ES-I3 (cell line): ENCODE measurements around the gene BMPR2.
"Not testable (repeated sequence)": the region's sequence is repeated elsewhere in the genome, so short reads cannot be mapped to it uniquely, and the experiment has no call there.

Experiments used
- H3K36me3 ChIP-seq: 2 replicates; pipeline ENCODE4 v1.6.1; 2013; ENCODE audit warnings: mild to moderate bottlenecking, low read length, control low read depth, moderate library complexity; ENCODE audit not compliant: insufficient read depth
- H3K4me1 ChIP-seq: 2 replicates; pipeline ENCODE4 v1.6.1; 2013; ENCODE audit warnings: mild to moderate bottlenecking, control low read depth, low read length; ENCODE audit not compliant: insufficient read depth
- H3K9ac ChIP-seq: 2 replicates; pipeline ENCODE4 v1.6.1; 2013; ENCODE audit warnings: low read depth, mild to moderate bottlenecking, low read length, moderate library complexity
- H3K9me3 ChIP-seq: 2 replicates; pipeline ENCODE4 v1.6.1; 2013; ENCODE audit warnings: mild to moderate bottlenecking, low read length, moderate library complexity; ENCODE audit not compliant: control insufficient read depth, insufficient read depth

BMPR2 gene

DNA sequence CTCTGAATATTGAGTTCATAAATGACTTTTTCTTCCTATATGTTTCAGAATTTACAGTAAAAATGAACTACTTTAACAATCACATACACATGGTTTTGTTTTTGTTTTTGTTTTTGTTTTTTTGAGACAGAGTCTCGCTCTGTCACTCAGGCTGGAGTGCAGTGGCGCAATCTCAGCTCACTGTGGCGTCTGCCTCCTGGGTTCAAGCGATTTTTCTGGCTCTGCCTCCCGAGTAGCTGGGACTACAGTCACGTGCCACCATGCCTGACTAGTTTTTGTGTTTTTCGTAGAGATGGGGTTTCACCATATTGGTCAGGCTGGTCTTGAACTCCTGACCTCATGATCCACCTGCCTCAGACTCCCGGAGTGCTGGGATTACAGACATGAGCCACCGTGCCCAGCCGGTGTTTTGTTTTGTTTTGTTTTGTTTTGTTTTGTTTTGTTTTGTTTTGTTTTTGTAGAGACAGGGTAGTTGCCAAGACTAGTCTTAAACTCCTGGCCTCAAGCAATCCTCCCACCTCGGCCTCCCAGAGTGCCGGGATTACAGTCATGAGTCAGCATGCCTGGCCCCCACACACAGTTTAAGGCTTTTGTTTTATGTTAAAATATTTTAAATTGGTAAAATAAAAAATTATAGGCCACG lies 170.5 kb downstream of the BMPR2 start:
- not testable (repeated sequence) for H3K36me3 ChIP-seq, H3K9ac ChIP-seq, H3K9me3 ChIP-seq, H3K4me1 ChIP-seq

DNA sequence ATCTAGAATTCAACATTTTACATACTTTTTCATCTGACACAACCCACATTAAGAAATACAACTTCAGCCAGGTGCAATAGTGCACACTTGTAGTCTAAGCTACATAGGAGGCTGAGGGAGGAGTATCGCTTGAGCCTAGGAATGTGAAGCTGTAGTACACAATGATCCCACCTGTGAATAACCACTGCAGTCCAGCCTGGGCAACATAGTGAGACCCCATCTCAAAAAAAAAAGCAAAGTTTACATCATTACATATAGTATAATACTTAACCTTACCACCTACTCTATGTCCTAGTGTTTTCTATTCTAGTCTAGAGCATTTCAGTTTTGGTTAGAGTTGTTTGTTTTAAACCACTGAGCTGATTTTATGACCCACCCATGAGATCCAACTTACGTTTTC lies 172.1 kb downstream of the BMPR2 start:
- Histone ChIP-seq H3K9ac (no peak overlapping the region), H3K36me3 (no peaks in the 10 kb centered on the region), H3K4me1 (peaks cover 9% of the 10 kb centered on the region; the same call in 1 of the 2 replicates), H3K9me3 (no peaks in the 10 kb centered on the region)

DNA sequence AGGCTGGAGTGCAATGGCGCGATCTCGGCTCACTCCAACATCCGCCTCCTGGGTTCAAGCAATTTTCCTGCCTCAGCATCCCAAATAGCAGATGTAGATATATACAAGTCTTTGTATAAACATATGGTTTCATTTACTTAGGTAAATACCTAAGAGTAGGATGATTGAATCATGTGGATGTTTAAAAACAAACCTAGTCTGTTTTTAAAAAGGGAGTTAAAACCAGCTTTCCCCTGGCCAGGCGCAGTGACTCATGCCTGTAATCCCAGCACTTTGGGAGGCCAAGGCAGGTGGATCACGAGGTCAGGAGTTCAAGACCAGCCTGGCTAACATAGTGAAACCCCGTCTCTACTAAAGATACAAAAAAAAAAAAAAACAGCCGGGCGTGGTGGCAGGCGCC lies 174.9 kb downstream of the BMPR2 start:
- H3K36me3 ChIP-seq, H3K9ac ChIP-seq, H3K9me3 ChIP-seq, H3K4me1 ChIP-seq: not testable (repeated sequence)

DNA sequence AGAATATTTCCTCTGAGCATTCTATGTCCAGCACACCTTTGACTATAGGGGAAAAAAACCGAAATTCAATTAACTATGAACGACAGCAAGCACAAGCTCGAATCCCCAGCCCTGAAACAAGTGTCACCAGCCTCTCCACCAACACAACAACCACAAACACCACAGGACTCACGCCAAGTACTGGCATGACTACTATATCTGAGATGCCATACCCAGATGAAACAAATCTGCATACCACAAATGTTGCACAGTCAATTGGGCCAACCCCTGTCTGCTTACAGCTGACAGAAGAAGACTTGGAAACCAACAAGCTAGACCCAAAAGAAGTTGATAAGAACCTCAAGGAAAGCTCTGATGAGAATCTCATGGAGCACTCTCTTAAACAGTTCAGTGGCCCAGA lies 179.2 kb downstream of the BMPR2 start:
- Histone ChIP-seq H3K36me3 (peaks cover 7% of the 10 kb centered on the region; the same call in 1 of the 2 replicates), H3K4me1 (no peaks in the 10 kb centered on the region), H3K9ac (no peak overlapping the region), H3K9me3 (no peaks in the 10 kb centered on the region)

DNA sequence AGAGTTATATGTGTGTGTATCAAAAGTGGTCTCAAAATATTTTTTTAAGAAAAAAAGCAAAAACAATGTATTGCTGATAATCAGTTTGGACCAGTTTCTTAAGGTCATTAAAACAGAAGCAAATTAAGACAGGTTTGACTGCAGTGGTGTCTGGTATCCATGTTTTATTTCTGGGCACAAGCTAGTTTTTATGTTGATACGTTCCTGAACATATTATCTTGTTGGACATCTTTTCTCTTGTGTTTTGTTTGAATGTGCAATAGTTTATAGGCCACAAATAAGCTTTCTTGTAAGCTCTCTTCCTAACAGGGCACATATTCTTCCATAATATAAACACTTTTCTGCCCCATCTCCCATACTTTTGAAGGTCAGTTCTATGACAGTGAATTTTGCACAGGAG lies 184.1 kb downstream of the BMPR2 start:
- H3K4me1 ChIP-seq: no peaks in the 10 kb centered on the region
- H3K36me3 ChIP-seq: peaks cover 7% of the 10 kb centered on the region; the same call in 1 of the 2 replicates
- H3K9me3 ChIP-seq: no peaks in the 10 kb centered on the region
- H3K9ac ChIP-seq: no peak overlapping the region

DNA sequence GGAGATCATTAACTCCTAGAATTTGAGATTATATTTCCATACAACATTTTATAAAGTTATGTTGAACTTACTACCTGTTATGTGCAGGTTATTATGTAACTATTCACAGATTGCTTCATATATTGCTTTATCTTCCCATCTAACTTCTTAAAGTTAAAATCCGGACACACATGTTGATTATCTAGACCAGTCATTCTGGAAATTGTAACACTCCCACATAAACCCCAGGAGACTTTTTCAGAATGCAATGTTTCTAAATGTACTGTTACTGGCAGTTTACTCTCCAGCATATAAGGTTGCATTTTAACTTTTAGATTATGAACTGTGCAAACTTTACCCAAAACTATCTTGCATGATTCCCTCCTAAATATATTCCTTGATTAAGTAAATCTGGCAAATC lies 188.1 kb downstream of the BMPR2 start:
- H3K9me3 ChIP-seq: no peaks in the 10 kb centered on the region
- H3K4me1 ChIP-seq: no peaks in the 10 kb centered on the region
- no peak overlapping the region for H3K9ac ChIP-seq
- H3K36me3 ChIP-seq: no peaks in the 10 kb centered on the region

DNA sequence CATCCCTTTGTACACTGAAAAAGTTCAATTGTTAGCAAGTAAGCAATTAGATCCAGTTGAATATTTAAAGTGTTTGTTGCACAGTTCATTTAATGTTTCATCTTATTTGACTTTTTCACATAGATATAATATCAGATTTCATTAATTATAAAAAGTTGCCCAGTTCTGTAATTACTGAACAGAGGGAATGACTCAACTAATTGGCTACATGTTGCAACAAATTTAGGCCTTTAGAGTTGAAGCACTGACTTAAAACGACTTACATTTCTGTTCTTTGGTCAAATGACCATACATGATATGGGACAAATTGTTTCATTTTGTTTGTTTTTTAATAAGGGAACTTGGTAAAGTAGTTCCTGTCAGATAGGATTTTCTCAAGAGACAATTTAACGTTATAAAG lies 190.2 kb downstream of the BMPR2 start:
- Histone ChIP-seq H3K9ac (no peak overlapping the region), H3K9me3 (no peaks in the 10 kb centered on the region), H3K4me1 (no peaks in the 10 kb centered on the region), H3K36me3 (no peaks in the 10 kb centered on the region)

DNA sequence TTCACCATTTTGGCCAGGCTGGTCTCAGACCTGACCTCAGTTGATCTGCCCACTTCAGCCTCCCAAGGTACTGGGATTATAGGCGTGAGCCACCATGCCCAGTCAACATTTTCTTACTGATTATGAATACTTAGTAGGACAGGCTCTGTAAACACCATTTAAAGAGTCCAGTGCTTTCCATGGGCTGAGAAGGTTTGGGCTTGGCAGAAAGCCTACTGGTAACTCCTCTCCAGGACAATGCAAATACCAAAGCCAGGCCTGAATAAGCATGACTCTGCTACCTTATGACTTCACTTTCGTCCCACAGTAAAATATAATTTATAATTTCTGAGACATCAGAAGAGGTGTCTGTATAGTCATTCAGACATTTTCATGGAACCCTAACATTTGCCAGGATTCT lies 198.4 kb downstream of the BMPR2 start:
- Histone ChIP-seq H3K36me3 (no peaks in the 10 kb centered on the region), H3K9me3 (no peaks in the 10 kb centered on the region), H3K4me1 (no peaks in the 10 kb centered on the region), H3K9ac (no peak overlapping the region)

DNA sequence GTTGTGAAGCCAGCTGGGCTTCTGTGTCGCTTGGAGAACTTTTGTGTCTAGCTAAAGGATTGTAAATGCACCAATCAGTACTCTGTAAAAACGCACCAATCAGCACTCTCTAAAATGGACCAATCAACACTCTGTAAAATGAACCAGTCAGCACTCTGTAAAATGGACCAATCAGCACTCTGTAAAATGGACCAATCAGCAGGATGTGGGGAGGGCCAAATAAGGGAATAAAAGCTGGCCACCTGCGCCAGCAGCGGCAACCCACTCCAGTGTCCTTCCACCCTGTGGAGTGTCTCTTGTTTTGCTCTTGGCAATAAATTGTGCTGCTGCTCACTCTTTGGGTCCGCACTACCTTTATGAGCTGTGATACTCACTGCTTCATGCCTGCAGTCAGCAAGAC lies 199.1 kb downstream of the BMPR2 start:
- H3K9me3 ChIP-seq, H3K9ac ChIP-seq, H3K4me1 ChIP-seq, H3K36me3 ChIP-seq: not testable (repeated sequence)

DNA sequence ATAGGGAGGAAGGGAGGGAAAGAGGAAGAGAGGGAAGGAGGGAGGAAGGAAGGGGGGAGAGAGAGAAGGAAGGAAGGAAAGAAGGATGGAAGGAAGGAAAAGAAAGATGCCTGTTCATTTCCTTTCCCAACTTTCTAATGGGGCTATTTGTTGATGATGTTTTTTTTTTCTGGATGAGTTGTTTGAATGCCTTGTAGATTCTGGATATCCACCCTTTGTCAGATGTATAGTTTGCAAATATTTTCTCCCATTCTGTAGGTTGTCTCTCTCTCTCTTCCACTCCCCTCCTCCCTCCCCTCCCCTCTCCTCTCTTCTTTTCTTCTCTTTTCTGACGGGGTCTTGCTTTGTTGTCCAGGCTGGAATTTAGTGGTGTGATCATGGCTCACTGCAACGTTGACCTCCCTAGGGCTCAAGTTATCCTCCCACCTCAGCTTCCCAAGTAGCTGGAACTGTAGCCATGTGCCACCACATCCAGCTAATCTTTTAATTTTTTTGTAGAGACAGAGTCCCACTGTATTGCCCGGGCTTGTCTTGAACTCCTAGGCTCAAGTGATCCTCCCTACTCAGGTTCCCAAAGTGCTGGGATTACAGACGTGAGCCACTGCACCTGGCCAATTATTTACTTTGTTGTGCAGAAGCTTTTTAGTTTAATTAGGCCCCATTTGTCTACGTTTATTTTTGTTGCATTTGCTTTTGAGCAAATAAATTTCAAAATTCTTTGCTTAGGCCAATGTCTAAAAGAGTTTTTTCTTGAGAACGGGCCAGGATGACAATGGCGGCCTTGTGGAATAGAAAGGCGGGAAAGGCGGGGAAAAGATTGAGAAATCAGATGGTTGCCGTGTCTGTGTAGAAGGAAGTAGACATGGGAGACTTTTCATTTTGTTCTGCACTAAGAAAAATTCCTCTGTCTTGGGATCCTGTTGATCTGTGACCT lies 201.4 kb downstream of the BMPR2 start:
- H3K9me3 ChIP-seq: no peaks in the 10 kb centered on the region
- no peaks in the 10 kb centered on the region for H3K4me1 ChIP-seq
- H3K9ac ChIP-seq: no peak overlapping the region
- H3K36me3 ChIP-seq: no peaks in the 10 kb centered on the region

DNA sequence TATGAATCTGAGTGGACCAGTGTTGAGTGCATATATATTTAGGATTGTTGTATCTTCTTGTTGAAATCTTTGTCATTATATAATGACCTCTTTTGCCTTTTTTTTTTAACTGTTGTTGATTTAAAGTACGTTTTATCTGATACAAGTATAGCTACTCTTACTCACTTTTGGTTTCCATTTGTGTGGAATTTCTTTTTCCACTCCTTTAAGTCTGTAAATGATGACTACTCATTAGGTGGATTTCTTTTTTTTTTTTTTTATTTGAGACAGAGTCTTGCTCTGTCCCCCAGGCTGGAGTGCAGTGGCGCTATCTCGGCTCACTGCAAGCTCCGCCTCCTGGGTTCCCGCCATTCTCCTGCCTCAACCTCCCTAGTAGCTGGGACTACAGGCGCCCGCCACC lies 206.7 kb downstream of the BMPR2 start:
- not testable (repeated sequence) for H3K9ac ChIP-seq, H3K4me1 ChIP-seq, H3K9me3 ChIP-seq, H3K36me3 ChIP-seq

DNA sequence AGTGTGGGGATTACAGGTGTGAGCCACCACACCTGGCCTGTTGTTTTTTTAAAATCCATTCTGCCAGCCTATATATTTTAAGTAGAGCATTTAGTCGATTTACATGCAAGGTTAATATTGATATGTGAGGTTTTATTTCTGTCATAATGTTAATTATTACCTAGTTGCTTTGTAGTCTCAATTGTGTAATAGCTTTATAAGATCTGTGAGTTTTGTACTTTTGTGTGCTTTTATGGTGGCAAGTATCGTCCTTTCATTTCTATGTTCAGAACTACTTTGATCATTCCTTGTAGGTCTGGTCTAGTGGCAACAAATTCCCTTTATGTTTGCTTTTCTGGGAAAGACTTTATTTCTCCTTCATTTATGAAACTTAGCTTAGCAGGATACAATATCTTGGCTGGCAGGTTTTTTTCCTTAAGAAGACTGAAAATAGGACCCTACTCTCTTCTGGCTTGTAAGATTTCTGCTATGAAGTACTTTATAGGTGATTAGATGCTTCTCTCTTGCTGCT lies 207.6 kb downstream of the BMPR2 start:
- H3K9ac ChIP-seq: no peak overlapping the region
- H3K9me3 ChIP-seq: no peaks in the 10 kb centered on the region
- no peaks in the 10 kb centered on the region for H3K36me3 ChIP-seq
- H3K4me1 ChIP-seq: no peaks in the 10 kb centered on the region; the same call in 1 of the 2 replicates

DNA sequence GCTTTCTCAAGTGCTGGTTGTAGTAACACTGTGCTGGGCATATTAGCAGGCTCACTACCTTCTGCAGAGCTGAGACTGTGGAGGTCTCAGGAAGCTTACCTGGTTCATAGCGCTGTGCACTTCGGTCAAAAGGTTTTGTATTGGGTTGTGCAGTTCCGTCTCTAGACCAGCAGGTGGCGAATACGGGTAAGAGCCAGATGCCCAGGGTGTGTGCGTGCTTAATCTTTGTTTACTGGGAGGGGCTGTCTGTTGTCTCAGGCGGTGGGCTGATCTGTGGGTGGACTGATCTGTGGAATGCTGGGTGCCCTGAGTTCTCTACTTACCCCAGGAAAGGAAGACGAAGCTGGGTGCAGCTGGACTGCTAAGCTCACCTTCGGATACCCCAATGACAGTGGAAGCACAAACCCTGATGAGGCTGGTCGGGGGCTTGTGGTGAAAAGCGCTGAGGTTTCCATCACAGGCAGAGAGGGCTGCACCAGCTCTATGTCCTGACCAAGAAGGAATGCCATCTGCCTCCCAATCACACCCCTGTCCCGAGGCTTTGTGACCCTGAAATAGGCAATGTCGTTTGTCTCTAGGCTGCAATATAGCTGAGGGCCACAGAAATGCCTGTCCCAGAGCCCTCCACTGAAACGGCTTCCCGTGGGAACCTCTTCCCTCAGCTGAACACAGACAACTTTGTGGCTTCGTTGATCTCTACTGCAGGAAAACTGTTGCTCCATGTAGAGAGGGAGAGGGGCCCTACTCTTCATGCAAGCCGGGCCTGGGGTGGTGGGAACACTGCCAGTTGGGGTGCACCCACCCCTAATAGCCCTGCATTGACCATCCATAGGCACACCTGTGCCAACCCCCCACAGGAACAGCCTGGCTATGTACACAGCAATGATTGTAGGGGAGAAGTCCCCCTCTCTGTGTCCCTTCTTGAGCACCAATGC lies 212.8 kb downstream of the BMPR2 start:
- H3K9me3 ChIP-seq: no peaks in the 10 kb centered on the region
- no peaks in the 10 kb centered on the region for H3K36me3 ChIP-seq
- no peak overlapping the region for H3K9ac ChIP-seq
- no peaks in the 10 kb centered on the region; the same call in 1 of the 2 replicates for H3K4me1 ChIP-seq

DNA sequence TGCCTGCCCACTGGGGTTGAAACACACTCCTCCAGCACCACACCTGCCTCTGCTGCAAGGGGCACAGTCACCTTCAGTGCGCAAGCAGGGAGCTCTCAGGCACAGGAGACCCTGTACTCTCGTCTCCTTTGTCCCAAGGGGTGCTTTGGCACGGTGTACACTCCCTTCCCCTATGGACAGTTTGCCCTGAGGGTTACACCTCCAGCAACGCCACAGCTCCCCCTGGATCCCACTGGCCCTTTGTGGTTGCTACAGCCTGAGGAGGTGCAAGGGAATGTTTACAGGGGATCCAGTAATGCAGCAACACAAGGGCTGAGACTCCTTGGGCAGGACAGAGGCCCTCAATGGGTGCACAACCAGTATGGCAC lies 213.4 kb downstream of the BMPR2 start:
- no peaks in the 10 kb centered on the region; the same call in 1 of the 2 replicates for H3K4me1 ChIP-seq
- H3K36me3 ChIP-seq: no peaks in the 10 kb centered on the region
- H3K9me3 ChIP-seq: no peaks in the 10 kb centered on the region
- no peak overlapping the region for H3K9ac ChIP-seq
